HepG2 (cell line): ENCODE results near the gene SLC13A3. TPM values are rescaled to one million over a fixed set of nuclear protein-coding genes. Genes with fewer than 3 reads are reported as not detected.

ENCODE experiments used
- ATAC-seq: fragments of 200-7000 bp; cut with Tn5 transposase; 3 replicates; pipeline ENCODE4 v1.9.1; 2020; ENCODE audit warnings: mild to moderate bottlenecking, moderate library complexity
- BruUV-seq: library from RNA; stranded (reverse); fragments of 400-500 nt; replicated peaks from 2 replicates; lab custom pipeline; 2021; lab: Mats Ljungman, UMichigan
- CTCF ChIA-PET: fragments of 300-600 bp; formaldehyde crosslinking; extraction: SDS; loops from one replicate; lab custom pipeline; 2021; ENCODE audit warnings: low total read pairs, inconsistent platforms, low intra/inter-chr PET ratio; lab: Yijun Ruan, JAX
- POLR2A ChIA-PET: fragments of 350-600 bp; sonication (Branson Sonifier 250); formaldehyde crosslinking; loops from one replicate; lab custom pipeline; 2020; ENCODE audit warnings: antibody characterized with exemption, inconsistent platforms; lab: Yijun Ruan, JAX
- DNase-seq: peaks from one replicate; pipeline ENCODE4 v3.0.0-alpha.2; 2015; ENCODE audit warnings: low spot score
- FAIRE-seq: peaks from 3 replicates; lab custom pipeline; 2011; peaks lifted over from hg19 to GRCh38; lab: Jason Lieb, UNC
- H2AFZ ChIP-seq: one replicate; pipeline ENCODE4 v1.6.1; 2011; ENCODE audit warnings: low read length, inconsistent platforms
- H3K27ac ChIP-seq: fragments of 300-600 bp; 3 replicates; pipeline ENCODE4 v1.8.0; 2011; ENCODE audit warnings: mixed run types, mild to moderate bottlenecking, mixed read lengths, low read length, inconsistent platforms; ENCODE audit not compliant: insufficient read depth; ENCODE audit errors: extremely low read length
- H3K27me3 ChIP-seq, 2 experiments: fragments of 200-600 bp in 1 of 2; 2 replicates in 1 of 2; 3 replicates in 1 of 2; pipeline versions ENCODE4 v1.6.0 to v1.8.0; 2011; ENCODE audit warnings: low read length in 2 of 2, mild to moderate bottlenecking in 2 of 2, moderate library complexity in 2 of 2, inconsistent platforms in 1 of 2; ENCODE audit not compliant: insufficient read depth in 2 of 2, control insufficient read depth in 1 of 2
- H3K36me3 ChIP-seq, 2 experiments: fragments of 200-600 bp in 1 of 2; replicated peaks in 1 of 2; 2 replicates in 1 of 2; 3 replicates in 1 of 2; pipeline versions ENCODE4 v1.5.1 to v1.8.0; 2011; ENCODE audit warnings: low read length in 2 of 2, inconsistent platforms in 1 of 2; ENCODE audit not compliant: insufficient read depth in 2 of 2, control insufficient read depth in 1 of 2
- H3K4me1 ChIP-seq: 2 replicates; pipeline ENCODE4 v1.5.1; 2012; ENCODE audit warnings: low read length, inconsistent platforms; ENCODE audit not compliant: insufficient read depth
- H3K4me2 ChIP-seq: 2 replicates; pipeline ENCODE4 v1.6.0; 2011; ENCODE audit warnings: low read depth, low read length, inconsistent platforms
- H3K4me3 ChIP-seq, 3 experiments: fragments of 200-600 bp in 1 of 3; sonication (generic), shearing (Covaris generic) in 1 of 3; replicated peaks in 1 of 3; 2 replicates each; pipeline ENCODE4 v1.5.1; 2011 to 2016; ENCODE audit warnings: low read length in 3 of 3, inconsistent platforms in 2 of 3, low read depth in 2 of 3, mild to moderate bottlenecking in 2 of 3, control low read depth in 1 of 3, mixed read lengths in 1 of 3; ENCODE audit not compliant: insufficient read depth in 1 of 3
- H3K79me2 ChIP-seq: one replicate; pipeline ENCODE4 v1.6.1; 2011; ENCODE audit warnings: low read length, inconsistent platforms; ENCODE audit not compliant: insufficient read depth
- H3K9ac ChIP-seq: 2 replicates; pipeline ENCODE4 v1.6.0; 2011; ENCODE audit warnings: mild to moderate bottlenecking, low read depth, low read length, inconsistent platforms; ENCODE audit not compliant: insufficient read depth
- H3K9me3 ChIP-seq: 2 replicates; pipeline ENCODE4 v1.5.1; 2012; ENCODE audit warnings: mild to moderate bottlenecking, low read length
- H4K20me1 ChIP-seq: 2 replicates; pipeline ENCODE4 v1.6.0; 2011; ENCODE audit warnings: inconsistent platforms, mild to moderate bottlenecking, low read length, moderate library complexity; ENCODE audit not compliant: insufficient read depth
- HDAC2 ChIP-seq: sonication (generic); formaldehyde crosslinking; IDR thresholded peaks from 2 replicates; pipeline ENCODE4 v1.4.0; 2020; ENCODE audit warnings: missing genetic modification reagents
- HNRNPL ChIP-seq: fragments of 200-400 bp; formaldehyde crosslinking; IDR thresholded peaks from 2 replicates; pipeline ENCODE4 v1.6.1; 2017; ENCODE audit warnings: mild to moderate bottlenecking, low read depth, low read length
- NR2F2 ChIP-seq: IDR thresholded peaks from 2 replicates; pipeline ENCODE4 v1.6.1; 2012; ENCODE audit warnings: low read depth, inconsistent platforms, borderline replicate concordance
- TOE1 ChIP-seq: sonication (generic); formaldehyde crosslinking; IDR thresholded peaks from 2 replicates; pipeline ENCODE4 v1.4.0; 2020; ENCODE audit warnings: mild to moderate bottlenecking, missing genetic modification reagents
- ZNF12 ChIP-seq: sonication (generic); formaldehyde crosslinking; IDR thresholded peaks from 2 replicates; pipeline ENCODE4 v1.5.0; 2020; ENCODE audit warnings: missing genetic modification reagents
- ZNF281 ChIP-seq: sonication (generic); formaldehyde crosslinking; IDR thresholded peaks from 2 replicates; pipeline ENCODE4 v1.4.0; 2020; ENCODE audit warnings: missing genetic modification reagents, borderline replicate concordance
- WGBS: methylation state at CpG from one replicate; pipeline ENCODE4 v1.1.6; 2017; ENCODE audit warnings: low lambda C conversion rate; 5-methylcytosine and 5-hydroxymethylcytosine counted together
- in situ Hi-C: cut with HindIII; loops from 2 replicates; pipeline ENCODE4 v1.10.0; 2017; ENCODE audit warnings: low pct_unique_long_range_greater_than_20kb; ENCODE audit not compliant: extremely low pct_ligation_motif_present
- intact Hi-C: fragments of 100-400 bp; cut with micrococcal nuclease; formaldehyde crosslinking; loops from one replicate; pipeline ENCODE4 v1.10.0; 2022; ENCODE audit not compliant: unreplicated experiment
- polyA plus RNA-seq, 8 experiments: library from polyadenylated mRNA; depleted of rRNA in 3 of 8; stranded (reverse) in 7 of 8; unstranded in 1 of 8; fragments of >200 nt; fragmentation: Illumina TruSeq in 4 of 8; extraction: Trizol in 4 of 8; gene quantifications; 2 replicates each; pipeline versions ENCODE4 v1.2.1 to v1.2.3, GENCODE V29; 2011 to 2016; ENCODE audit warnings: low read depth in 4 of 8, missing spikeins in 1 of 8, mixed read lengths in 1 of 8; ENCODE audit not compliant: insufficient read depth in 1 of 8
- total RNA-seq, 5 experiments: library from RNA; depleted of rRNA; stranded (reverse); fragments of >200 nt; fragmentation: Illumina TruSeq; extraction: Trizol; gene quantifications; 2 replicates each; pipeline ENCODE4 v1.2.3, GENCODE V29; 2016; ENCODE audit warnings: low read depth in 1 of 5
- TF ChIP-seq, protein P1 (sequence below): sonication (generic); formaldehyde crosslinking; IDR thresholded peaks from 2 replicates; pipeline ENCODE4 v1.4.0; 2020; ENCODE audit warnings: missing genetic modification reagents, borderline replicate concordance
- TF ChIP-seq, protein P2 (sequence below): IDR thresholded peaks from 2 replicates; pipeline ENCODE4 v1.6.1; 2012; ENCODE audit warnings: low read depth, low read length, improper control_type of control experiment

SLC13A3 gene
- total and polyA plus RNA-seq, 2 of the 13 experiments (the other 11 are each of a cell fraction or from before 2014, with no cell fraction given), result 66.5 to 76.0 TPM

- no peaks in the 10 kb centered on the region for H3K9me3 ChIP-seq
- no peak overlapping the region for H3K27ac ChIP-seq
- ATAC-seq (no peak), DNase-seq (no peak), FAIRE-seq (no peak)
- no peak overlapping the region for H3K4me2 ChIP-seq
- in situ Hi-C loops (no loop called here), intact Hi-C loops (no loop called here)
- no TSS peak for BruUV-seq
- H4K20me1 ChIP-seq, result no peaks in the 10 kb centered on the region
- H3K36me3 ChIP-seq, result peaks cover 9 to 30% of the 10 kb centered on the region in 2 experiments; a peak in 4 of 5 replicates
- TF ChIP-seq, protein P1, sequence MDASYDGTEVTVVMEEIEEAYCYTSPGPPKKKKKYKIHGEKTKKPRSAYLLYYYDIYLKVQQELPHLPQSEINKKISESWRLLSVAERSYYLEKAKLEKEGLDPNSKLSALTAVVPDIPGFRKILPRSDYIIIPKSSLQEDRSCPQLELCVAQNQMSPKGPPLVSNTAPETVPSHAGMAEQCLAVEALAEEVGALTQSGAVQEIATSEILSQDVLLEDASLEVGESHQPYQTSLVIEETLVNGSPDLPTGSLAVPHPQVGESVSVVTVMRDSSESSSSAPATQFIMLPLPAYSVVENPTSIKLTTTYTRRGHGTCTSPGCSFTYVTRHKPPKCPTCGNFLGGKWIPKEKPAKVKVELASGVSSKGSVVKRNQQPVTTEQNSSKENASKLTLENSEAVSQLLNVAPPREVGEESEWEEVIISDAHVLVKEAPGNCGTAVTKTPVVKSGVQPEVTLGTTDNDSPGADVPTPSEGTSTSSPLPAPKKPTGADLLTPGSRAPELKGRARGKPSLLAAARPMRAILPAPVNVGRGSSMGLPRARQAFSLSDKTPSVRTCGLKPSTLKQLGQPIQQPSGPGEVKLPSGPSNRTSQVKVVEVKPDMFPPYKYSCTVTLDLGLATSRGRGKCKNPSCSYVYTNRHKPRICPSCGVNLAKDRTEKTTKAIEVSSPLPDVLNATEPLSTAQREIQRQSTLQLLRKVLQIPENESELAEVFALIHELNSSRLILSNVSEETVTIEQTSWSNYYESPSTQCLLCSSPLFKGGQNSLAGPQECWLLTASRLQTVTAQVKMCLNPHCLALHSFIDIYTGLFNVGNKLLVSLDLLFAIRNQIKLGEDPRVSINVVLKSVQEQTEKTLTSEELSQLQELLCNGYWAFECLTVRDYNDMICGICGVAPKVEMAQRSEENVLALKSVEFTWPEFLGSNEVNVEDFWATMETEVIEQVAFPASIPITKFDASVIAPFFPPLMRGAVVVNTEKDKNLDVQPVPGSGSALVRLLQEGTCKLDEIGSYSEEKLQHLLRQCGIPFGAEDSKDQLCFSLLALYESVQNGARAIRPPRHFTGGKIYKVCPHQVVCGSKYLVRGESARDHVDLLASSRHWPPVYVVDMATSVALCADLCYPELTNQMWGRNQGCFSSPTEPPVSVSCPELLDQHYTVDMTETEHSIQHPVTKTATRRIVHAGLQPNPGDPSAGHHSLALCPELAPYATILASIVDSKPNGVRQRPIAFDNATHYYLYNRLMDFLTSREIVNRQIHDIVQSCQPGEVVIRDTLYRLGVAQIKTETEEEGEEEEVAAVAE, result no peak
- TF ChIP-seq, protein P2, sequence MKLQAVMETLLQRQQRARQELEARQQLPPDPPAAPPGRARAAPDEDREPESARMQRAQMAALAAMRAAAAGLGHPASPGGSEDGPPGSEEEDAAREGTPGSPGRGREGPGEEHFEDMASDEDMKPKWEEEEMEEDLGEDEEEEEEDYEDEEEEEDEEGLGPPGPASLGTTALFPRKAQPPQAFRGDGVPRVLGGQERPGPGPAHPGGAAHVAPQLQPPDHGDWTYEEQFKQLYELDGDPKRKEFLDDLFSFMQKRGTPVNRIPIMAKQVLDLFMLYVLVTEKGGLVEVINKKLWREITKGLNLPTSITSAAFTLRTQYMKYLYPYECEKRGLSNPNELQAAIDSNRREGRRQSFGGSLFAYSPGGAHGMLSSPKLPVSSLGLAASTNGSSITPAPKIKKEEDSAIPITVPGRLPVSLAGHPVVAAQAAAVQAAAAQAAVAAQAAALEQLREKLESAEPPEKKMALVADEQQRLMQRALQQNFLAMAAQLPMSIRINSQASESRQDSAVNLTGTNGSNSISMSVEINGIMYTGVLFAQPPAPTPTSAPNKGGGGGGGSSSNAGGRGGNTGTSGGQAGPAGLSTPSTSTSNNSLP, result no peak
- TF ChIP-seq ZNF12 (CRISPR knock-in tag) (no peak), HDAC2 (CRISPR knock-in tag) (no peak), ZNF281 (CRISPR knock-in tag) (no peak), NR2F2 (no peak), HNRNPL (no peak), TOE1 (CRISPR knock-in tag) (no peak)
- H3K27me3 ChIP-seq, result no peaks in the 10 kb centered on the region
- CTCF ChIA-PET, result no interaction called here
- no peak overlapping the region for H2AFZ ChIP-seq
- H3K4me3 ChIP-seq, result no peak overlapping the region
- WGBS, result 90% methylated on average over 4 of the region's 4 CpGs
- POLR2A ChIA-PET, result interaction anchor here (1.0 kb wide), 1 partner anchor 17 kb away, joined by 3 read pairs; no protein-coding TSS in a partner anchor
- H3K79me2 ChIP-seq, result no peaks in the 10 kb centered on the region
- H3K4me1 ChIP-seq, result peaks cover 44% of the 10 kb centered on the region
- no peak overlapping the region for H3K9ac ChIP-seq
These were observed 29.8 kb downstream of the SLC13A3 start for GRCh38 chr20:46621492-46621891.
